Activated CD4-positive, alpha-beta T cell treated with anti-CD3 and anti-CD28 coated beads, Interleukin-2, amount 50 U/mL, for 16 hours (primary cell): ENCODE measurements around the gene SOCS3.
"Not testable (repeated sequence)": the region's sequence is repeated elsewhere in the genome, so short reads cannot be mapped to it uniquely, and the experiment has no call there.

ENCODE experiments used
- DNase-seq: peaks from one replicate; pipeline ENCODE4 v3.0.0-alpha.2; 2020

The SOCS3 gene

GRCh38 chr17:78325076-78325687 is 34.7 kb downstream of the SOCS3 start:
- no peak for DNase-seq

- DNase-seq, result no peak
Measured at GRCh38 chr17:78324391-78325075, 35.3 kb downstream of the SOCS3 start.

- DNase-seq, result no peak
Measured at GRCh38 chr17:78323826-78324390, 36.0 kb downstream of the SOCS3 start.

GRCh38 chr17:78322858-78323455 is 36.9 kb downstream of the SOCS3 start:
- no peak for DNase-seq

GRCh38 chr17:78322327-78322857 is 37.5 kb downstream of the SOCS3 start:
- no peak for DNase-seq

GRCh38 chr17:78318843-78319242 is 41.0 kb downstream of the SOCS3 start:
- no peak for DNase-seq

GRCh38 chr17:78318407-78318806 is 41.5 kb downstream of the SOCS3 start:
- no peak for DNase-seq

GRCh38 chr17:78317794-78318400 is 42.0 kb downstream of the SOCS3 start:
- DNase-seq, result no peak

GRCh38 chr17:78316867-78317789 is 42.7 kb downstream of the SOCS3 start:
- no peak for DNase-seq

- no peak for DNase-seq
Measured at GRCh38 chr17:78316115-78316866, 43.6 kb downstream of the SOCS3 start.

GRCh38 chr17:78315355-78316114 is 44.3 kb downstream of the SOCS3 start:
- peak; percentile 54 for DNase-seq

GRCh38 chr17:78314683-78315354 is 45.1 kb downstream of the SOCS3 start:
- DNase-seq, result no peak

GRCh38 chr17:78313735-78314648 is 45.9 kb downstream of the SOCS3 start:
- DNase-seq, result peak; percentile 78

- DNase-seq, result not testable (repeated sequence)
Measured at GRCh38 chr17:78309659-78310255, 50.1 kb downstream of the SOCS3 start.

- DNase-seq, result no peak
Measured at GRCh38 chr17:78307887-78308638, 51.8 kb downstream of the SOCS3 start.

GRCh38 chr17:78306913-78307312 is 53.0 kb downstream of the SOCS3 start:
- DNase-seq, result no peak
